Activated naive CD4-positive, alpha-beta T cell treated with anti-CD3 and anti-CD28 coated beads, Interleukin-2, amount 50 U/mL, for 16 hours (primary cell): ENCODE results near the gene KRTAP10-4.

ENCODE experiments used
- DNase-seq: peaks from one replicate; pipeline ENCODE4 v3.0.0-alpha.2; 2020

KRTAP10-4 gene

DNA sequence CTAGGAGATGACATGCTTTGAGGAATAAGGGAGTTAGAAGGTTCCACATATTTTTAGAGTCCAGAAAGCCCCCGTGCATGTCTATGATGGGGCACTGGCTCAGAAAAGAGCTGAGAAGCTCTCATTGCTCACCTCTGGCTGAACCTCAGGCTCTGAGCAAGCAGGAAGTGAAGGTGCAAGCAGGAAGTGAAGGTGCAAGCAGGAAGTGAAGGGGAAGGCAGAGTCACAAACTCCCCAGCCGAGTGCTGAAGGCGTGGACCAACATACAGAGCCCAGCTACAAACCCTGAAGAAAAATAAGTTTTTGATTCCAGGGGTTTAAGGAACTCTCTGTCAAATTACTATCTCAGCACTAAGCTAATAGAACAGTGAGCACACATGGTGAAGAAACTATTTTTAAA is 45.4 kb downstream of the KRTAP10-4 start:
- peak; percentile 59 for DNase-seq

DNA sequence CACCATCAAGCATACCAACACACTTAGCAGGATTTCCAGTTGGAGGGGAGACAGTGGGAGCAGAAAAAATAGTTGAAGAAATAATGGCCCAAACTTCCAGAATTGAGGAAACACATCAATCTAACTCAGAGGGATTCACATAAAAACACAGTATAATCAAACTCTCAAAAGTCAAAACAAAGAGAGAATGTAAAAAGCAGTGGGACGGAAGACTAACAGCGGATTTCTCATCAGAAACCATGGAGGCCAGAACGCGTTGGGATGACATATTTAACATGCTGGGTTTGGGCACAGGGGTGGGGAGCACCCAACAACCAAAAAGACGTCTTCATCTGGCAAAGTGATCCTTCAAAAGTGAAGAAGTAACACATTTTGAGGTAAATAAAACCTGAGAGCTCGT is 46.4 kb downstream of the KRTAP10-4 start:
- DNase-seq: no peak

DNA sequence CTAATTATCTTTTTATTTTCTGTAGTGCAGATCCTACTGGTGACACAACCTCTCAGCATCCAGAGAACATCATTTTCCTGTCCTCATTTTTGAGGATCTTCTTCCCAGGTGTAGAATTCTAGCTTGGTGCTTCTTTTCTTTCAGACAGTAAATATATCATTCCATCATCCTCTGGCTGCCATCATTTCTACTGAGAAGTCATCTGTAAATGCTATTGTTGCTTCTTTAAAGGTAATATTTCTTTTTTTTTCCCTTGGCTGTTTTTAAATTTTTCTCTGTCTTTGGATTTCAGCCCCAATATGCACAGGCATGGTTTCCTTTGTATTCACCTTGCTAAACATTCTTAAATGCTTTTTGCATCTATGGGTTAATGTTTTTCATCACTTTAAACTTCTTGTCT is 50.0 kb downstream of the KRTAP10-4 start:
- DNase-seq: no peak
